Measurements from ENCODE around the gene SLC17A5. TPM values are rescaled to one million over a fixed set of nuclear protein-coding genes. Genes with fewer than 3 reads are reported as not detected.

Gene SLC17A5
- total and polyA plus RNA-seq, 2 donors (not counting 1 experiment from before 2014, with no cell fraction given), result 2.1 to 8.0 TPM

DNA sequence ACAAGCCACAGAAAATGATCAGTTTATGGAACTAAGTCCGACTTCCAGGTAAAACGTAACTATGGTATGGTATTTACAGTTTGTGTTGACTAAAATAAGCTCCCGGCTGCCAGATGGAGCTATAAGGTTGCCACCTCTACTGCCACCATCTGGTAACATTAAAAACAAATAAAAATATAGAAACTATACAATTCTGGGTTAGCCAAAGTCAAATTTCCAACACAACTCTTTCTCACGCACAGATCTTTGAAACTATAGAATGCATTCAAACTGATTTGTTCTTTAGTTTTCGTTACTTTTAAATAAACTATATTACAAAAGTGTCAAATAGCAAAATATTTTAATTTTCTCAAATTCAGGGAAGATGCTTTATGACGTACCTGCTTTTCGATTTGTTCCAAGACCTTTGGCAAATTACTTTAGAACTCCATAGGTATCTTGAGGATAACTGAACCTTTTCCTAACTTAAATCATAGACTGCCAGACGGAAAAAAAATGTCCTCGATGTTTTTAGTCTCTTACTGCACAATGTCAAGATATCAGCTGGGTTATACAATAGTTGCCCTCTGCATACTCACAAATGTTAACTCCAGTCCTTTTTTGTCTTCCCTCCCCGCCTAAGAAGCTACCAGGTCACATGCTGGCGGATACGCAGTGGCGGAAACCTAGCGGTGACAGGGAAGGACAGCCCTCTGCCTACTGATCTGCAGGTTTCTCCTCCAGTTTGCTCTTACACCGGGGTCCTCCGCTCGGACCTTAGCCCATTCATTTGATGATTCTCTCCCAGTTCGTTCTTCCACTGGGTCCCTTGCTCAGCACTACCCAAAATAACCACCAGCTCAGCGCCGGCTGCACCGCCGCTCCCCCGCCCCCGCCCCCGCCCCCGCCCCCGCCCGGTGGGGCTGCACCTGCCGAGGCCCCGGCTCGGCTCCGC lies 888 bp downstream of the SLC17A5 start:
- DNase-seq (peak; percentile 82), ATAC-seq (ENCODE audit: low read depth) (peak; percentile 34)
- Histone ChIP-seq H2AFZ (ENCODE audit: insufficient read depth, low read depth, low read length, poor library complexity, severe bottlenecking) (peak overlapping the region; percentile 99), H3K4me1 (ENCODE audit: control insufficient read depth in 2 of 2, insufficient read depth in 2 of 2, low read length in 2 of 2) (peaks cover 8 to 14% of the 10 kb centered on the region in 2 donors), H3K27ac (ENCODE audit: low read length in 2 of 2) (peak overlapping the region; percentile 96 to 97), H4K20me1 (ENCODE audit: control insufficient read depth, insufficient read depth, low read length, poor library complexity, severe bottlenecking) (no peaks in the 10 kb centered on the region), H3K9ac (ENCODE audit: low read length) (peak overlapping the region; percentile 97), H3K9me3 (ENCODE audit: control extremely low read depth in 1 of 3, control insufficient read depth in 2 of 3, insufficient read depth in 1 of 3, low read length in 2 of 3) (no peaks in the 10 kb centered on the region), H3K36me3 (replicated peaks in 1 of 2; ENCODE audit: control extremely low read depth in 1 of 2, control insufficient read depth in 1 of 2, extremely low read depth in 1 of 2, insufficient read depth in 2 of 2, low read length in 1 of 2) (peaks cover 0 to 1% of the 10 kb centered on the region in 2 experiments), H3K79me2 (ENCODE audit: control insufficient read depth, insufficient read depth, low read length) (peaks cover 3% of the 10 kb centered on the region), H3K4me2 (replicated peaks; ENCODE audit: low read depth, low read length, poor library complexity, severe bottlenecking) (peak overlapping the region; percentile 85), H3K27me3 (replicated peaks in 1 of 4; ENCODE audit: control extremely low read depth in 1 of 4, control insufficient read depth in 3 of 4, insufficient read depth in 4 of 4, low read length in 3 of 4) (no peaks in the 10 kb centered on the region), H3K4me3 (ENCODE audit: control extremely low read depth in 1 of 5, extremely low read depth in 1 of 5, insufficient read depth in 1 of 5, low read depth in 2 of 5, low read length in 4 of 5) (peak overlapping the region; percentile 72 to 99 (median 91))
- no peak for TF ChIP-seq EZH2 (IDR thresholded peaks at IDR 0.05; ENCODE audit: borderline replicate concordance, insufficient read depth, low read depth, low read length, poor library complexity, severe bottlenecking)
- peak; percentile 76 for TF ChIP-seq CTCF (IDR thresholded peaks at IDR 0.05)
- peak overlapping the region; percentile 92 for H3K27ac Mint-ChIP-seq
- WGBS (ENCODE audit: insufficient coverage), result 1% methylated on average over 16 of the region's 32 CpGs
- peaks cover 23% of the 10 kb centered on the region for H3K4me1 Mint-ChIP-seq
- no peaks in the 10 kb centered on the region for H3K9me3 Mint-ChIP-seq (ENCODE audit: insufficient read depth)
- H3K4me3 Mint-ChIP-seq, result peak overlapping the region; percentile 94
- POLR2A ChIA-PET, result interaction anchor here (0.6 to 3.4 kb wide), 10 partner anchors 9 to 1948 kb away, joined by 3 to 49 read pairs (median 6); partner anchors contain the start of genes CGAS, EEF1A1, MTO1 and SENP6
- no peaks in the 10 kb centered on the region for H3K27me3 Mint-ChIP-seq
- intact Hi-C loops (cut with micrococcal nuclease), result loop anchor here (1.0 to 5.0 kb wide), 4 partner anchors 68 to 1949 kb away; partner anchors contain the start of genes CGAS and SENP6
- CTCF ChIA-PET, result interaction anchor here (0.6 to 3.2 kb wide), 27 partner anchors 9 to 345 kb away, joined by 3 to 46 read pairs (median 4); partner anchors contain the start of genes CGAS and MTO1
